ENCODE results near the gene TTN.

DNA sequence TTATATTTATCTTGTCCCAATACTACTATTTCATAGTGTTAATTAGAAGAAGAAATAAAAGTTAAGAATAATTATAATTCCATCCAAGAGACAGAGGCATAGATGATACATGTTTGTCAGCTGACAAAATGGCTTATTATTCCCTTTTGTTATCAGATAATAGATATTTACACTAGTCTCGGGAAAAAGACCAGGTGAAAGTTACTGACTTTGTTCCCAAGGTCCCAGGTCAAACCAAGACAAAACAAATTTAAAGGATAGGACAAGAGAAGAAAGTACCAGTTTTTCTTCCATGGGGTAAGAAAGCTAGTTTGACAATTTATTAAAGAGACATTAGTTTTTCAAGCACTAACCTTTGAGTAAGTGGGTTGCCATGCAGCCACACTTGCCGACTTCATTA lies 73.2 kb downstream of the TTN start:
- no peak for TF ChIP-seq MXI1 (IDR thresholded peaks at IDR 0.05; ENCODE audit: borderline replicate concordance, low read depth, low read length)
- TF ChIP-seq, protein P1, sequence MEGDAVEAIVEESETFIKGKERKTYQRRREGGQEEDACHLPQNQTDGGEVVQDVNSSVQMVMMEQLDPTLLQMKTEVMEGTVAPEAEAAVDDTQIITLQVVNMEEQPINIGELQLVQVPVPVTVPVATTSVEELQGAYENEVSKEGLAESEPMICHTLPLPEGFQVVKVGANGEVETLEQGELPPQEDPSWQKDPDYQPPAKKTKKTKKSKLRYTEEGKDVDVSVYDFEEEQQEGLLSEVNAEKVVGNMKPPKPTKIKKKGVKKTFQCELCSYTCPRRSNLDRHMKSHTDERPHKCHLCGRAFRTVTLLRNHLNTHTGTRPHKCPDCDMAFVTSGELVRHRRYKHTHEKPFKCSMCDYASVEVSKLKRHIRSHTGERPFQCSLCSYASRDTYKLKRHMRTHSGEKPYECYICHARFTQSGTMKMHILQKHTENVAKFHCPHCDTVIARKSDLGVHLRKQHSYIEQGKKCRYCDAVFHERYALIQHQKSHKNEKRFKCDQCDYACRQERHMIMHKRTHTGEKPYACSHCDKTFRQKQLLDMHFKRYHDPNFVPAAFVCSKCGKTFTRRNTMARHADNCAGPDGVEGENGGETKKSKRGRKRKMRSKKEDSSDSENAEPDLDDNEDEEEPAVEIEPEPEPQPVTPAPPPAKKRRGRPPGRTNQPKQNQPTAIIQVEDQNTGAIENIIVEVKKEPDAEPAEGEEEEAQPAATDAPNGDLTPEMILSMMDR (conservative IDR thresholded peaks at IDR 0.05; ENCODE audit: low read depth, low read length), result no peak
- TF ChIP-seq, protein P2, sequence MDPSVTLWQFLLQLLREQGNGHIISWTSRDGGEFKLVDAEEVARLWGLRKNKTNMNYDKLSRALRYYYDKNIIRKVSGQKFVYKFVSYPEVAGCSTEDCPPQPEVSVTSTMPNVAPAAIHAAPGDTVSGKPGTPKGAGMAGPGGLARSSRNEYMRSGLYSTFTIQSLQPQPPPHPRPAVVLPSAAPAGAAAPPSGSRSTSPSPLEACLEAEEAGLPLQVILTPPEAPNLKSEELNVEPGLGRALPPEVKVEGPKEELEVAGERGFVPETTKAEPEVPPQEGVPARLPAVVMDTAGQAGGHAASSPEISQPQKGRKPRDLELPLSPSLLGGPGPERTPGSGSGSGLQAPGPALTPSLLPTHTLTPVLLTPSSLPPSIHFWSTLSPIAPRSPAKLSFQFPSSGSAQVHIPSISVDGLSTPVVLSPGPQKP (IDR thresholded peaks at IDR 0.05; ENCODE audit: borderline replicate concordance, low read depth, low read length), result no peak
- no peak for TF ChIP-seq POLR2A (IDR thresholded peaks at IDR 0.05; ENCODE audit: low read depth, low read length)
- no peak for TF ChIP-seq RAD21 (IDR thresholded peaks at IDR 0.05; ENCODE audit: low read length)
- TF ChIP-seq, protein P3, sequence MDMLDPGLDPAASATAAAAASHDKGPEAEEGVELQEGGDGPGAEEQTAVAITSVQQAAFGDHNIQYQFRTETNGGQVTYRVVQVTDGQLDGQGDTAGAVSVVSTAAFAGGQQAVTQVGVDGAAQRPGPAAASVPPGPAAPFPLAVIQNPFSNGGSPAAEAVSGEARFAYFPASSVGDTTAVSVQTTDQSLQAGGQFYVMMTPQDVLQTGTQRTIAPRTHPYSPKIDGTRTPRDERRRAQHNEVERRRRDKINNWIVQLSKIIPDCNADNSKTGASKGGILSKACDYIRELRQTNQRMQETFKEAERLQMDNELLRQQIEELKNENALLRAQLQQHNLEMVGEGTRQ (IDR thresholded peaks at IDR 0.05; ENCODE audit: low read depth, low read length), result no peak
- no peak for TF ChIP-seq CEBPB (IDR thresholded peaks at IDR 0.05; ENCODE audit: low read depth, low read length)
- TF ChIP-seq FOS (IDR thresholded peaks at IDR 0.05; ENCODE audit: low read depth, low read length), result no peak
- no peak for TF ChIP-seq RFX5 (IDR thresholded peaks at IDR 0.05; ENCODE audit: low read depth, low read length)

Data from IMR-90 (cell line).